ENCODE measurements around the gene HS6ST3.

Gene HS6ST3

GRCh38 chr13:96806746-96807145 is 716.8 kb downstream of the HS6ST3 start:
- Histone ChIP-seq H3K27me3 (ENCODE audit: insufficient read depth, low read length) (no peaks in the 10 kb centered on the region), H3K4me3 (ENCODE audit: low read depth, low read length, poor library complexity, severe bottlenecking) (no peak overlapping the region), H3K9me3 (ENCODE audit: low read length) (no peaks in the 10 kb centered on the region), H3K36me3 (ENCODE audit: insufficient read depth, low read length) (no peaks in the 10 kb centered on the region), H4K20me1 (ENCODE audit: insufficient read depth, low read length) (no peaks in the 10 kb centered on the region), H3K4me2 (ENCODE audit: low read length) (no peak overlapping the region), H3K27ac (ENCODE audit: low read depth, low read length, poor library complexity, severe bottlenecking) (no peak overlapping the region), H2AFZ (ENCODE audit: low read length) (no peak overlapping the region), H3K9me2 (ENCODE audit: low read depth, low read length) (no peaks in the 10 kb centered on the region), H3K79me2 (ENCODE audit: insufficient read depth, low read length) (no peaks in the 10 kb centered on the region), H3K9ac (ENCODE audit: low read length) (no peak overlapping the region), H3K4me1 (ENCODE audit: insufficient read depth, low read length, severe bottlenecking) (no peaks in the 10 kb centered on the region), H3F3A (ENCODE audit: insufficient read depth, low read length) (no peaks in the 10 kb centered on the region)
- TF ChIP-seq, protein P1, sequence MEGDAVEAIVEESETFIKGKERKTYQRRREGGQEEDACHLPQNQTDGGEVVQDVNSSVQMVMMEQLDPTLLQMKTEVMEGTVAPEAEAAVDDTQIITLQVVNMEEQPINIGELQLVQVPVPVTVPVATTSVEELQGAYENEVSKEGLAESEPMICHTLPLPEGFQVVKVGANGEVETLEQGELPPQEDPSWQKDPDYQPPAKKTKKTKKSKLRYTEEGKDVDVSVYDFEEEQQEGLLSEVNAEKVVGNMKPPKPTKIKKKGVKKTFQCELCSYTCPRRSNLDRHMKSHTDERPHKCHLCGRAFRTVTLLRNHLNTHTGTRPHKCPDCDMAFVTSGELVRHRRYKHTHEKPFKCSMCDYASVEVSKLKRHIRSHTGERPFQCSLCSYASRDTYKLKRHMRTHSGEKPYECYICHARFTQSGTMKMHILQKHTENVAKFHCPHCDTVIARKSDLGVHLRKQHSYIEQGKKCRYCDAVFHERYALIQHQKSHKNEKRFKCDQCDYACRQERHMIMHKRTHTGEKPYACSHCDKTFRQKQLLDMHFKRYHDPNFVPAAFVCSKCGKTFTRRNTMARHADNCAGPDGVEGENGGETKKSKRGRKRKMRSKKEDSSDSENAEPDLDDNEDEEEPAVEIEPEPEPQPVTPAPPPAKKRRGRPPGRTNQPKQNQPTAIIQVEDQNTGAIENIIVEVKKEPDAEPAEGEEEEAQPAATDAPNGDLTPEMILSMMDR (IDR thresholded peaks at IDR 0.05; ENCODE audit: low read length) = no peak
- TF ChIP-seq EZH2 (IDR thresholded peaks at IDR 0.05; ENCODE audit: borderline replicate concordance, low read length) = no peak

GRCh38 chr13:96809366-96810096 is 719.6 kb downstream of the HS6ST3 start:
- H4K20me1 ChIP-seq (ENCODE audit: insufficient read depth, low read length) = no peaks in the 10 kb centered on the region
- H2AFZ ChIP-seq (ENCODE audit: low read length) = no peak overlapping the region
- no peak overlapping the region for H3K27ac ChIP-seq (ENCODE audit: low read depth, low read length, poor library complexity, severe bottlenecking)
- no peaks in the 10 kb centered on the region for H3K36me3 ChIP-seq (ENCODE audit: insufficient read depth, low read length)
- no peak for TF ChIP-seq EZH2 (IDR thresholded peaks at IDR 0.05; ENCODE audit: borderline replicate concordance, low read length)
- TF ChIP-seq, protein P1 (IDR thresholded peaks at IDR 0.05; ENCODE audit: low read length) = no peak
- H3K9me2 ChIP-seq (ENCODE audit: low read depth, low read length) = no peaks in the 10 kb centered on the region
- no peaks in the 10 kb centered on the region for H3K79me2 ChIP-seq (ENCODE audit: insufficient read depth, low read length)
- H3K9me3 ChIP-seq (ENCODE audit: low read length) = no peaks in the 10 kb centered on the region
- H3K4me1 ChIP-seq (ENCODE audit: insufficient read depth, low read length, severe bottlenecking) = no peaks in the 10 kb centered on the region
- H3K4me3 ChIP-seq (ENCODE audit: low read depth, low read length, poor library complexity, severe bottlenecking) = no peak overlapping the region
- no peaks in the 10 kb centered on the region for H3K27me3 ChIP-seq (ENCODE audit: insufficient read depth, low read length)
- no peak overlapping the region for H3K4me2 ChIP-seq (ENCODE audit: low read length)
- no peaks in the 10 kb centered on the region for H3F3A ChIP-seq (ENCODE audit: insufficient read depth, low read length)
- H3K9ac ChIP-seq (ENCODE audit: low read length) = no peak overlapping the region

DNA sequence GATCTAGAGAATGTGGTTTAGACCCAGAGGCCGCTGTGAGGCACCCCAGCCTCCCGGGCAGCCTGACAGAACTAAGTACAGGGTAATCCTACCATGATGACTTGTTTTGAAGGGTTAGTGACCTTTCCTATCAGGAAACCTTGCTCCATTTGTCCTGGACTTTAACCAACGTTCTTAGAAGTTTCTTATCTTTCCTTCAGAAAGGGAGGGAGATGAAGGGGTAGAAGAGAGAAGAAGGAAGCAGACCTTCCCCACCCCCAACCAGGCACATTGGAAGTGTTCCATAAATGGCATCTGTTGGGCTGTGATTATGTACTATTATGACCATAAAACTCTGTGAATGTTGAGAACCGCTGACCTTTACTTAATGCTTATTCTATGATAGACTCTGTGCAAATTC is 720.2 kb downstream of the HS6ST3 start:
- H3K4me3 ChIP-seq (ENCODE audit: low read depth, low read length, poor library complexity, severe bottlenecking) = no peak overlapping the region
- TF ChIP-seq, protein P1 (IDR thresholded peaks at IDR 0.05; ENCODE audit: low read length) = no peak
- TF ChIP-seq EZH2 (IDR thresholded peaks at IDR 0.05; ENCODE audit: borderline replicate concordance, low read length) = no peak
- H3K4me1 ChIP-seq (ENCODE audit: insufficient read depth, low read length, severe bottlenecking) = no peaks in the 10 kb centered on the region
- no peaks in the 10 kb centered on the region for H3K9me3 ChIP-seq (ENCODE audit: low read length)
- no peaks in the 10 kb centered on the region for H3K9me2 ChIP-seq (ENCODE audit: low read depth, low read length)
- no peak overlapping the region for H3K9ac ChIP-seq (ENCODE audit: low read length)
- no peaks in the 10 kb centered on the region for H4K20me1 ChIP-seq (ENCODE audit: insufficient read depth, low read length)
- H2AFZ ChIP-seq (ENCODE audit: low read length) = no peak overlapping the region
- H3K27ac ChIP-seq (ENCODE audit: low read depth, low read length, poor library complexity, severe bottlenecking) = no peak overlapping the region
- H3K79me2 ChIP-seq (ENCODE audit: insufficient read depth, low read length) = no peaks in the 10 kb centered on the region
- no peaks in the 10 kb centered on the region for H3F3A ChIP-seq (ENCODE audit: insufficient read depth, low read length)
- no peaks in the 10 kb centered on the region for H3K36me3 ChIP-seq (ENCODE audit: insufficient read depth, low read length)
- H3K27me3 ChIP-seq (ENCODE audit: insufficient read depth, low read length) = no peaks in the 10 kb centered on the region
- H3K4me2 ChIP-seq (ENCODE audit: low read length) = no peak overlapping the region

Data from OCI-LY1 (cell line).